OCI-M1 (cell line): ENCODE measurements around the gene ROM1.

Experiments used
- DNase-seq: peaks from one replicate; lab custom pipeline; 2025; lab: John Stamatoyannopoulos, UW

ROM1 gene

GRCh38 chr11:62588966-62589637 lies 24.0 kb upstream of the ROM1 start:
- DNase-seq = peak; percentile 36

- DNase-seq = peak; percentile 99
Measured at GRCh38 chr11:62591448-62592145, 21.5 kb upstream of the ROM1 start, which contains the start of gene TUT1. Gene TUT1 (minus strand): TSS chr11:62591523. CDS start chr11:62591485, 38 bp downstream.

- peak; percentile 74 for DNase-seq
Measured at GRCh38 chr11:62592146-62592815, 20.8 kb upstream of the ROM1 start.

GRCh38 chr11:62592989-62593421 lies 20.1 kb upstream of the ROM1 start:
- no peak for DNase-seq

GRCh38 chr11:62593434-62594044 lies 19.5 kb upstream of the ROM1 start:
- DNase-seq = peak; percentile 89

- DNase-seq = no peak
Measured at GRCh38 chr11:62595124-62595523, 17.9 kb upstream of the ROM1 start.

GRCh38 chr11:62599069-62599696 lies 13.9 kb upstream of the ROM1 start:
- peak; percentile 99 for DNase-seq

GRCh38 chr11:62599901-62600300 lies 13.2 kb upstream of the ROM1 start:
- no peak for DNase-seq

GRCh38 chr11:62600367-62601121 lies 12.5 kb upstream of the ROM1 start:
- DNase-seq = peak; percentile 39

- DNase-seq = peak; percentile 67
Measured at GRCh38 chr11:62601122-62601371, 12.0 kb upstream of the ROM1 start.

- peak; percentile 99 for DNase-seq
Measured at GRCh38 chr11:62601372-62602140, 11.5 kb upstream of the ROM1 start, which contains the start of gene MTA2. Gene MTA2 (minus strand): TSS chr11:62601865. CDS start chr11:62601450, 415 bp downstream.

GRCh38 chr11:62602141-62603071 lies 10.7 kb upstream of the ROM1 start:
- DNase-seq = peak; percentile 79

GRCh38 chr11:62603072-62603408 lies 10.0 kb upstream of the ROM1 start:
- no peak for DNase-seq

- DNase-seq = no peak
Measured at GRCh38 chr11:62603776-62604299, 9.2 kb upstream of the ROM1 start.

GRCh38 chr11:62604460-62605120 lies 8.5 kb upstream of the ROM1 start:
- no peak for DNase-seq

- DNase-seq = no peak
Measured at GRCh38 chr11:62605467-62605866, 7.6 kb upstream of the ROM1 start.

- no peak for DNase-seq
Measured at GRCh38 chr11:62605902-62606301, 7.2 kb upstream of the ROM1 start.

GRCh38 chr11:62607714-62608113 lies 5.3 kb upstream of the ROM1 start:
- no peak for DNase-seq

GRCh38 chr11:62608776-62609175 lies 4.3 kb upstream of the ROM1 start:
- DNase-seq = no peak
